ENCODE data around the gene TMC7. TPM values are rescaled to one million over a fixed set of nuclear protein-coding genes. Genes with fewer than 3 reads are reported as not detected.

TMC7 gene
- total RNA-seq, 1 donor from 2014 or later, result 0.75 TPM

DNA sequence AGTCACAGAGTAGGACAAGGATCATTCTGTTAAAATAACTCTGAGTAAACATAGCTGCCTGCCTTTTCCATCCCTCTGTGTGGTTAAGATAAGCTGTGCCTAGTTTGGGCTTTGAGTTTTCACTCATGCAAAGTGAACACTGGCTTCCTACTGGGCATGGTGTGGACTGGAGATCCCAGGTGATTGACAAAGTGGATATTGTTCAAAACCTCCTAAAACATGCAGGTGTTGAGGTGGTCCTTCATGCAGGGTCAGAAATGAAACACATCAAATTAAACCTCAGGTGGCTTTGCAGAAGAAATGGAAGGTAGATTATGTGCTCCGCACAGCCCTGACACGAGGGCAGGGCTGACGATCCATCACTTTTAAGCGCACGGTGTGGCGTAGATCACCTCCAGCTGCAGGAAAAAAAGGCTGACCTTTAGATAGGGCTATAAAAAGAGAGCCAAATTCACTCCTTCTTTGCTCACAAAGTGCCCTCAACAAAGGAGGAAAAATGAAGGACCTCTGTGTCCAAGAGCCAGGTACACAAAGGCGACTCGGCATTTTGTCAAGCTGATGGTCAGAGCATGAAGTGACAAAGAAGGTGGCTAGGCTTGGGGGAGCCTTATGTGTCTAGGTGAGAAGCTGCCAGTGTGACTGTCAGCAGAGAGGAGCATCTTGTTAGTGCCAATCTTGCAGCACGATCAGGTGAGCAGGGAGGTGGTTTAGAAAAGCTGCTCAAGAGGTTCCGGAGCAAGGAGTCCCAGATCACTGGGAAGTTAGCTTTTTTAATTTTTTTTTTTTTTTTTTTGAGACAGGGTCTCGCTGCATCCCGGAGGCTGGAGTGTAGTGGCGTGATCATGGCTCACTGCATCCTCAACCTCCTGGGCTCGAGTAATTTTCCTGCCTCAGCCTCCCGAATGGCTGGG lies 110.2 kb downstream of the TMC7 start:
- TF ChIP-seq, protein P1, sequence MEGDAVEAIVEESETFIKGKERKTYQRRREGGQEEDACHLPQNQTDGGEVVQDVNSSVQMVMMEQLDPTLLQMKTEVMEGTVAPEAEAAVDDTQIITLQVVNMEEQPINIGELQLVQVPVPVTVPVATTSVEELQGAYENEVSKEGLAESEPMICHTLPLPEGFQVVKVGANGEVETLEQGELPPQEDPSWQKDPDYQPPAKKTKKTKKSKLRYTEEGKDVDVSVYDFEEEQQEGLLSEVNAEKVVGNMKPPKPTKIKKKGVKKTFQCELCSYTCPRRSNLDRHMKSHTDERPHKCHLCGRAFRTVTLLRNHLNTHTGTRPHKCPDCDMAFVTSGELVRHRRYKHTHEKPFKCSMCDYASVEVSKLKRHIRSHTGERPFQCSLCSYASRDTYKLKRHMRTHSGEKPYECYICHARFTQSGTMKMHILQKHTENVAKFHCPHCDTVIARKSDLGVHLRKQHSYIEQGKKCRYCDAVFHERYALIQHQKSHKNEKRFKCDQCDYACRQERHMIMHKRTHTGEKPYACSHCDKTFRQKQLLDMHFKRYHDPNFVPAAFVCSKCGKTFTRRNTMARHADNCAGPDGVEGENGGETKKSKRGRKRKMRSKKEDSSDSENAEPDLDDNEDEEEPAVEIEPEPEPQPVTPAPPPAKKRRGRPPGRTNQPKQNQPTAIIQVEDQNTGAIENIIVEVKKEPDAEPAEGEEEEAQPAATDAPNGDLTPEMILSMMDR (IDR thresholded peaks at IDR 0.05; ENCODE audit: insufficient read depth, low read length, poor library complexity, severe bottlenecking), result no peak
- no peaks in the 10 kb centered on the region for H3K27me3 ChIP-seq (ENCODE audit: control insufficient read depth, insufficient read depth, low read length)
- H3K4me3 ChIP-seq (ENCODE audit: low read depth, low read length), result no peak overlapping the region
- DNase-seq (ENCODE audit: low read depth), result no peak
- no peaks in the 10 kb centered on the region for H3K36me3 ChIP-seq (ENCODE audit: control insufficient read depth, insufficient read depth, low read length)

DNA sequence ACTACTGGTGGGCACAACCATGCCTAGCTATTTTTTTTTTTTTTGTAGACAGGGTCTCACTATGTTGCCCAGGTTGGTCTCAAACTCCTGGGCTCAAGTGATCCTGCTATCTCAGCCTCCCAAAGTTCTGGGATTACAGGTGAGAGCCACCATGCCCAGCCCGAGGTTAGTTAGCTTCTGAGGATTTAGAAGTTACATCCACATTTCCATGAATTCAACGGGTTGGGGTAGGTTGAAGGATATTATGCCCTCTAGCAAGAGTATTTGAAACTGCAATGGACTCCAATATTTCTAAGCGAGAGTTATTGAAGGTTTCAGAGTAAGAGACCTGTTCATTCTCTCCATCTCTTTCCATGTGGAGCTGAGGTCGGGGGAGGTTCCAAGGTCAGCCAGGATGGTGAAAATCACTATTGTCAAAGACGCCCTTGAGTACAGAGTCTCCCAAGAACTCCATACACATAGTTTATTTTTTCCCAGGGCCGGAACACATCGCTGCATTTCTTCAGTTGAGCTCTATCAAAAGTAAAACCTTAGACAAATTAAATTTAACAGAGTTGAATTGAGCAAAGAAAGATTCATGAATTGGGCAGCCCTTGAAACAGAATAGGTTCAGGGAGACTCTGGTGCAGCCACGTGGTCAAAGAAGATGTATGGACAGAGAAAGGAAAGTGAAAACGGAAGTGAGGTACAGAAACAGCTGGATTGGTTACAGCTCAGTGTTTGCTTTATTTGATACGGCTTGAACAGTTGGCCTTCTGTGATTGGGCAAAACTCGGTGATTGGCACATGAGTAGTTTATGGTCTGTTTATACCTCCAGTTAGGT lies 111.0 kb downstream of the TMC7 start:
- no peaks in the 10 kb centered on the region for H3K36me3 ChIP-seq (ENCODE audit: control insufficient read depth, insufficient read depth, low read length)
- DNase-seq (ENCODE audit: low read depth), result no peak
- H3K4me3 ChIP-seq (ENCODE audit: low read depth, low read length), result no peak overlapping the region
- H3K27me3 ChIP-seq (ENCODE audit: control insufficient read depth, insufficient read depth, low read length), result no peaks in the 10 kb centered on the region
- TF ChIP-seq, protein P1 (IDR thresholded peaks at IDR 0.05; ENCODE audit: insufficient read depth, low read length, poor library complexity, severe bottlenecking), result no peak

DNA sequence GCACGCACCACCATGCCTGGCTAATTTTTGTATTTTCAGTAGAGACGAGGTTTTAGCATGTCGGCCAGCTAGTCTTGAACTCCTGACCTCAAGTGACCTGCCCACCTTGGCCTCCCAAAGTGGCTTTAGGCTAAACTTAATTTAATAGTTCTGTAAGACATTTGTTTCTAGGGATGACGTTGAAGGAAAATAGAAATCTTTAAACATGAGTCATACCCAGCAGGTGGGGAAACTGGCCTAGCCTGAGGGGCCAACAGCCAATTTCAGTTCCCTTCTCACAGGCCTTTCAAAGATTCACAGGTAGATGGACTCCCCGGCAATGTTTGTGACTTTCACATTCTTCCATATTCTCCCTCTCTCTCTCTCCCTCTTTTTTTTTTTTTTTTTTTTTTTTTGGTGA lies 111.9 kb downstream of the TMC7 start:
- H3K36me3 ChIP-seq (ENCODE audit: control insufficient read depth, insufficient read depth, low read length), result no peaks in the 10 kb centered on the region
- TF ChIP-seq, protein P1 (IDR thresholded peaks at IDR 0.05; ENCODE audit: insufficient read depth, low read length, poor library complexity, severe bottlenecking), result no peak

DNA sequence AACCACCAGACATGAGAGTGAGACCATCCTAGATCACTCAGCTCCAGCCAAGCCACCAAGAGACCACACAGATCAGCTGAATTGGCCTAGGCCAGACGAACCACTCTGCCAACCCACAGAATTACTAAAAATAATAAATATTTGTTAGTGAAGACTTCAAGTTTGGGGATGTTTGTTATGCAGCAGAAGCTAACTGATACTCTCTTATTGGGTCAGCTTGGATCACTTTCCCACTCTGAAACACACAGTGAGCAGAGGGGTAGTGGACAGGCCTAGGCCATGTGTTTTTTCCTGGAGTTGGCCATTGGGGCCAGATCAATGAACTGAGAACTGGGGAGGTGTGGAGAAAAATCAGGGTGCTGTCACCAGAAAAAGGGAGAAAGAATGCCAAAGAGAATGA lies 114.4 kb downstream of the TMC7 start:
- no peak overlapping the region for H3K4me3 ChIP-seq (ENCODE audit: low read depth, low read length)
- no peaks in the 10 kb centered on the region for H3K27me3 ChIP-seq (ENCODE audit: control insufficient read depth, insufficient read depth, low read length)
- DNase-seq (ENCODE audit: low read depth), result no peak
- TF ChIP-seq, protein P1 (IDR thresholded peaks at IDR 0.05; ENCODE audit: insufficient read depth, low read length, poor library complexity, severe bottlenecking), result no peak
- H3K36me3 ChIP-seq (ENCODE audit: control insufficient read depth, insufficient read depth, low read length), result no peaks in the 10 kb centered on the region

More for the DNA sequence above, 111.9 kb downstream of the TMC7 start:
- no peaks in the 10 kb centered on the region for H3K27me3 ChIP-seq (ENCODE audit: control insufficient read depth, insufficient read depth, low read length)
- no peak overlapping the region for H3K4me3 ChIP-seq (ENCODE audit: low read depth, low read length)
- DNase-seq (ENCODE audit: low read depth), result no peak

DNA sequence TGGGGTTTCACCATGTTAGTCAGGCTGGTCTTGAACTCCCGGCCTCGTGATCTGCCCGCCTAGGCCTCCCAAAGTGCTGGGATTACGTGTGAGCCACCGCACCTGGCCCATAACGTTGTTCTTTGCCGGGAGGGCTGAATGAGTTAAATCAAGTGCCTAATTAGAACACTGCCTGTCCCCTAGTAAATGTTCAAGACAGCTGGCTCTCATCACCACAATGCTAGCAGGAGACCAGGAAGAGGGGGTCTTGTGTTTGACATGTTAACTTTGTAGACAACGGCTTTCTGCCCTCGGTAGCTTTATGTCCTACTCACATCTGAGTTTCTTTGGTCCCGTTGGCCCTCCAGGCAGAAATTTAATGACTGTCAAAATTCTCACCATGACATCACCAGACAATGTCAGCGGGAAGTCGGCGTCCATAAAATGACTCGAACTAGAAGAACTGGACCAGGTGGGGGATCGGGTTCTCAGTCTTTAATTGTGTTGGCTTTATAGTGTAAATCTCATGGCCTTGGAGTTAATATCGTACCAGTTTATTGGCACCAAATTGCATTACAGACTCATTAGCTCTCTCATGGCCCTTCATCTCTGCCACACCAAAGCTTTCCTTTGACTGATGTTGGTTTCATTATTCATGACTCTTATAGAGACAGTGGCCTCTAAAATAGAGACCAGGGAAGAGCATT lies 118.6 kb downstream of the TMC7 start:
- no peak for DNase-seq (ENCODE audit: low read depth)
- TF ChIP-seq, protein P1 (IDR thresholded peaks at IDR 0.05; ENCODE audit: insufficient read depth, low read length, poor library complexity, severe bottlenecking), result no peak
- no peaks in the 10 kb centered on the region for H3K27me3 ChIP-seq (ENCODE audit: control insufficient read depth, insufficient read depth, low read length)

More for the DNA sequence above, 118.6 kb downstream of the TMC7 start:
- Histone ChIP-seq H3K4me3 (ENCODE audit: low read depth, low read length) (no peak overlapping the region), H3K36me3 (ENCODE audit: control insufficient read depth, insufficient read depth, low read length) (no peaks in the 10 kb centered on the region)
